AG09319 (cell line): ENCODE measurements around the gene EPB41L2.
"Not testable (repeated sequence)": the region's sequence is repeated elsewhere in the genome, so short reads cannot be mapped to it uniquely, and the experiment has no call there.

Source experiments
- DNase-seq: peaks from one replicate; pipeline ENCODE4 v3.0.0-alpha.2; 2010; ENCODE audit warnings: low read depth; ENCODE audit errors: extremely low read depth
- CTCF ChIP-seq: IDR thresholded peaks from 2 replicates; pipeline ENCODE4 v1.5.1; 2011; ENCODE audit warnings: low read depth, mild to moderate bottlenecking, inconsistent platforms, low read length, moderate library complexity

EPB41L2 gene

GRCh38 chr6:130811932-130812331 lies 251.1 kb downstream of the EPB41L2 start:
- no peak for TF ChIP-seq CTCF
- no peak for DNase-seq

GRCh38 chr6:130810307-130811030 lies 252.6 kb downstream of the EPB41L2 start:
- TF ChIP-seq CTCF: no peak
- DNase-seq: no peak

- not testable (repeated sequence) for DNase-seq
Observed at GRCh38 chr6:130801368-130801767, 261.7 kb downstream of the EPB41L2 start.

GRCh38 chr6:130797061-130797460 lies 266.0 kb downstream of the EPB41L2 start:
- no peak for DNase-seq

GRCh38 chr6:130796313-130796905 lies 266.6 kb downstream of the EPB41L2 start:
- no peak for DNase-seq
- TF ChIP-seq CTCF: no peak

More at GRCh38 chr6:130797061-130797460, 266.0 kb downstream of the EPB41L2 start:
- no peak for TF ChIP-seq CTCF

GRCh38 chr6:130794738-130795137 lies 268.3 kb downstream of the EPB41L2 start:
- no peak for DNase-seq
- TF ChIP-seq CTCF: no peak

GRCh38 chr6:130794010-130794697 lies 268.9 kb downstream of the EPB41L2 start:
- TF ChIP-seq CTCF: no peak
- no peak for DNase-seq
